Stimulated activated CD8-positive, alpha-beta memory T cell treated with anti-CD3 and anti-CD28 coated beads, Interleukin-12 subunit alpha, Interleukin-12 subunit beta, amount 100 ng/mL, for 24 hours (primary cell): ENCODE results near the gene ZFP3.
"Not testable (repeated sequence)": the region's sequence is repeated elsewhere in the genome, so short reads cannot be mapped to it uniquely, and the experiment has no call there.

Source experiments
- DNase-seq: peaks from one replicate; pipeline ENCODE4 v3.0.0-alpha.2; 2020; ENCODE audit errors: extremely low read depth

ZFP3 gene

GRCh38 chr17:5078106-5079028 lies at the start of gene ZFP3:
ZFP3 (plus strand) TSS chr17:5078467; CDS start chr17:5091505, 13,038 bp downstream.
- DNase-seq, result peak; percentile 47

- not testable (repeated sequence) for DNase-seq
Observed at GRCh38 chr17:5030168-5030567, 48.1 kb upstream of the ZFP3 start.

- peak; percentile 56 for DNase-seq
Observed at GRCh38 chr17:5031365-5032082, 46.7 kb upstream of the ZFP3 start.

GRCh38 chr17:5032865-5033264 lies 45.4 kb upstream of the ZFP3 start:
- DNase-seq, result no peak

- no peak for DNase-seq
Observed at GRCh38 chr17:5033352-5034015, 44.8 kb upstream of the ZFP3 start.

- DNase-seq, result no peak
Observed at GRCh38 chr17:5034063-5034462, 44.2 kb upstream of the ZFP3 start.

- DNase-seq, result no peak
Observed at GRCh38 chr17:5034651-5035050, 43.6 kb upstream of the ZFP3 start.

- no peak for DNase-seq
Observed at GRCh38 chr17:5035315-5035714, 43.0 kb upstream of the ZFP3 start, which contains the start of gene SLC52A1. SLC52A1 (minus strand) TSS chr17:5035426; CDS start chr17:5034606, 820 bp downstream.

- DNase-seq, result no peak
Observed at GRCh38 chr17:5042157-5043022, 35.9 kb upstream of the ZFP3 start.

- no peak for DNase-seq
Observed at GRCh38 chr17:5043524-5043923, 34.7 kb upstream of the ZFP3 start.

- no peak for DNase-seq
Observed at GRCh38 chr17:5044630-5045029, 33.6 kb upstream of the ZFP3 start.

- no peak for DNase-seq
Observed at GRCh38 chr17:5045496-5045895, 32.8 kb upstream of the ZFP3 start.

GRCh38 chr17:5047446-5047845 lies 30.8 kb upstream of the ZFP3 start:
- no peak for DNase-seq

GRCh38 chr17:5049314-5049841 lies 28.9 kb upstream of the ZFP3 start:
- no peak for DNase-seq

GRCh38 chr17:5050278-5050677 lies 28.0 kb upstream of the ZFP3 start:
- no peak for DNase-seq

- no peak for DNase-seq
Observed at GRCh38 chr17:5055543-5055942, 22.7 kb upstream of the ZFP3 start.

GRCh38 chr17:5065227-5065744 lies 13.0 kb upstream of the ZFP3 start:
- DNase-seq, result no peak

GRCh38 chr17:5068236-5068635 lies 10.0 kb upstream of the ZFP3 start:
- no peak for DNase-seq

- no peak for DNase-seq
Observed at GRCh38 chr17:5069724-5070123, 8.5 kb upstream of the ZFP3 start.

- not testable (repeated sequence) for DNase-seq
Observed at GRCh38 chr17:5075472-5075871, 2.8 kb upstream of the ZFP3 start.

- DNase-seq, result not testable (repeated sequence)
Observed at GRCh38 chr17:5077275-5077674, 992 bp upstream of the ZFP3 start.
